GM23338 (cell line): ENCODE results near the gene TSPEAR.

ENCODE experiments used
- EZH2 ChIP-seq: fragments of 200-600 bp; sonication (generic); IDR thresholded peaks from one replicate; pipeline ENCODE4 v1.8.0; 2017; ENCODE audit warnings: antibody characterized with exemption, mild to moderate bottlenecking, low read depth; ENCODE audit not compliant: unreplicated experiment
- EZH2phosphoT487 ChIP-seq: fragments of 200-600 bp; sonication (generic); IDR thresholded peaks from one replicate; pipeline ENCODE4 v1.8.1; 2018; ENCODE audit warnings: antibody characterized with exemption; ENCODE audit not compliant: unreplicated experiment
- JUNB ChIP-seq: IDR thresholded peaks from one replicate; pipeline ENCODE4 v1.6.1; 2016; ENCODE audit warnings: antibody characterized with exemption; ENCODE audit not compliant: unreplicated experiment
- POLR2AphosphoS5 ChIP-seq: IDR thresholded peaks from 2 replicates; pipeline ENCODE4 v1.6.1; 2016; ENCODE audit warnings: antibody characterized with exemption, low read depth
- STAT1 ChIP-seq: IDR thresholded peaks from one replicate; pipeline ENCODE4 v1.6.1; 2016; ENCODE audit warnings: antibody characterized with exemption; ENCODE audit not compliant: unreplicated experiment
- TF ChIP-seq, protein P1 (sequence below), 2 experiments: fragments of 200-600 bp in 1 of 2; sonication (generic) in 1 of 2; conservative IDR thresholded peaks; 2 replicates each; pipeline versions ENCODE4 v1.5.1 to v1.6.1; 2016 to 2017; ENCODE audit warnings: antibody characterized with exemption in 2 of 2, low read depth in 2 of 2, mild to moderate bottlenecking in 2 of 2, moderate library complexity in 1 of 2
- TF ChIP-seq, protein P2 (sequence below): IDR thresholded peaks from one replicate; pipeline ENCODE4 v1.6.1; 2018; ENCODE audit warnings: antibody characterized with exemption; ENCODE audit not compliant: unreplicated experiment

GRCh38 chr21:44699502-44700001 is 11.8 kb downstream of the TSPEAR start:
- no peak for TF ChIP-seq JUNB
- no peak for TF ChIP-seq EZH2
- TF ChIP-seq, protein P1, sequence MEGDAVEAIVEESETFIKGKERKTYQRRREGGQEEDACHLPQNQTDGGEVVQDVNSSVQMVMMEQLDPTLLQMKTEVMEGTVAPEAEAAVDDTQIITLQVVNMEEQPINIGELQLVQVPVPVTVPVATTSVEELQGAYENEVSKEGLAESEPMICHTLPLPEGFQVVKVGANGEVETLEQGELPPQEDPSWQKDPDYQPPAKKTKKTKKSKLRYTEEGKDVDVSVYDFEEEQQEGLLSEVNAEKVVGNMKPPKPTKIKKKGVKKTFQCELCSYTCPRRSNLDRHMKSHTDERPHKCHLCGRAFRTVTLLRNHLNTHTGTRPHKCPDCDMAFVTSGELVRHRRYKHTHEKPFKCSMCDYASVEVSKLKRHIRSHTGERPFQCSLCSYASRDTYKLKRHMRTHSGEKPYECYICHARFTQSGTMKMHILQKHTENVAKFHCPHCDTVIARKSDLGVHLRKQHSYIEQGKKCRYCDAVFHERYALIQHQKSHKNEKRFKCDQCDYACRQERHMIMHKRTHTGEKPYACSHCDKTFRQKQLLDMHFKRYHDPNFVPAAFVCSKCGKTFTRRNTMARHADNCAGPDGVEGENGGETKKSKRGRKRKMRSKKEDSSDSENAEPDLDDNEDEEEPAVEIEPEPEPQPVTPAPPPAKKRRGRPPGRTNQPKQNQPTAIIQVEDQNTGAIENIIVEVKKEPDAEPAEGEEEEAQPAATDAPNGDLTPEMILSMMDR (conservative IDR thresholded peaks at IDR 0.05; ENCODE audit: low read depth in 2 of 2): no peak
- TF ChIP-seq POLR2AphosphoS5: no peak
- no peak for TF ChIP-seq EZH2phosphoT487
- no peak for TF ChIP-seq STAT1
- TF ChIP-seq, protein P2, sequence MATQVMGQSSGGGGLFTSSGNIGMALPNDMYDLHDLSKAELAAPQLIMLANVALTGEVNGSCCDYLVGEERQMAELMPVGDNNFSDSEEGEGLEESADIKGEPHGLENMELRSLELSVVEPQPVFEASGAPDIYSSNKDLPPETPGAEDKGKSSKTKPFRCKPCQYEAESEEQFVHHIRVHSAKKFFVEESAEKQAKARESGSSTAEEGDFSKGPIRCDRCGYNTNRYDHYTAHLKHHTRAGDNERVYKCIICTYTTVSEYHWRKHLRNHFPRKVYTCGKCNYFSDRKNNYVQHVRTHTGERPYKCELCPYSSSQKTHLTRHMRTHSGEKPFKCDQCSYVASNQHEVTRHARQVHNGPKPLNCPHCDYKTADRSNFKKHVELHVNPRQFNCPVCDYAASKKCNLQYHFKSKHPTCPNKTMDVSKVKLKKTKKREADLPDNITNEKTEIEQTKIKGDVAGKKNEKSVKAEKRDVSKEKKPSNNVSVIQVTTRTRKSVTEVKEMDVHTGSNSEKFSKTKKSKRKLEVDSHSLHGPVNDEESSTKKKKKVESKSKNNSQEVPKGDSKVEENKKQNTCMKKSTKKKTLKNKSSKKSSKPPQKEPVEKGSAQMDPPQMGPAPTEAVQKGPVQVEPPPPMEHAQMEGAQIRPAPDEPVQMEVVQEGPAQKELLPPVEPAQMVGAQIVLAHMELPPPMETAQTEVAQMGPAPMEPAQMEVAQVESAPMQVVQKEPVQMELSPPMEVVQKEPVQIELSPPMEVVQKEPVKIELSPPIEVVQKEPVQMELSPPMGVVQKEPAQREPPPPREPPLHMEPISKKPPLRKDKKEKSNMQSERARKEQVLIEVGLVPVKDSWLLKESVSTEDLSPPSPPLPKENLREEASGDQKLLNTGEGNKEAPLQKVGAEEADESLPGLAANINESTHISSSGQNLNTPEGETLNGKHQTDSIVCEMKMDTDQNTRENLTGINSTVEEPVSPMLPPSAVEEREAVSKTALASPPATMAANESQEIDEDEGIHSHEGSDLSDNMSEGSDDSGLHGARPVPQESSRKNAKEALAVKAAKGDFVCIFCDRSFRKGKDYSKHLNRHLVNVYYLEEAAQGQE: no peak
